Measurements from ENCODE around the gene LRBA.

- TF ChIP-seq CTCF (IDR thresholded peaks at IDR 0.05) (no peak), EP300 (IDR thresholded peaks at IDR 0.05) (no peak)
Observed at GRCh38 chr4:150218447-150218846, 796.6 kb downstream of the LRBA start.
